CD1c-positive myeloid dendritic cell (primary cell): ENCODE data around the gene ZDHHC7.
"Not testable (repeated sequence)": the region's sequence is repeated elsewhere in the genome, so short reads cannot be mapped to it uniquely, and the experiment has no call there.

ENCODE experiments used
- DNase-seq: peaks from one replicate; pipeline ENCODE4 v3.0.0-alpha.2; 2016; ENCODE audit errors: extremely low spot score

Gene ZDHHC7

GRCh38 chr16:85010931-85011845 is at the start of gene ZDHHC7:
ZDHHC7 (minus strand) TSS chr16:85011535; CDS start chr16:84990618, 20,917 bp downstream.
- peak; percentile 90 for DNase-seq

GRCh38 chr16:85058909-85059308 is 47.6 kb upstream of the ZDHHC7 start:
- DNase-seq, result no peak

GRCh38 chr16:85057948-85058347 is 46.6 kb upstream of the ZDHHC7 start:
- DNase-seq, result no peak

- no peak for DNase-seq
Observed at GRCh38 chr16:85057212-85057889, 46.0 kb upstream of the ZDHHC7 start.

GRCh38 chr16:85056211-85056748 is 44.9 kb upstream of the ZDHHC7 start:
- peak; percentile 52 for DNase-seq

GRCh38 chr16:85055493-85056210 is 44.3 kb upstream of the ZDHHC7 start:
- DNase-seq, result peak; percentile 96

- DNase-seq, result no peak
Observed at GRCh38 chr16:85054948-85055492, 43.7 kb upstream of the ZDHHC7 start.

- DNase-seq, result not testable (repeated sequence)
Observed at GRCh38 chr16:85054321-85054720, 43.0 kb upstream of the ZDHHC7 start.

- DNase-seq, result no peak
Observed at GRCh38 chr16:85052536-85052935, 41.2 kb upstream of the ZDHHC7 start.

- no peak for DNase-seq
Observed at GRCh38 chr16:85051683-85052082, 40.3 kb upstream of the ZDHHC7 start.

GRCh38 chr16:85051067-85051581 is 39.8 kb upstream of the ZDHHC7 start:
- DNase-seq, result no peak

GRCh38 chr16:85049706-85050305 is 38.5 kb upstream of the ZDHHC7 start:
- DNase-seq, result no peak

GRCh38 chr16:85048921-85049562 is 37.7 kb upstream of the ZDHHC7 start:
- DNase-seq, result peak; percentile 39

GRCh38 chr16:85047867-85048455 is 36.6 kb upstream of the ZDHHC7 start:
- peak; percentile 81 for DNase-seq

- no peak for DNase-seq
Observed at GRCh38 chr16:85046931-85047866, 35.9 kb upstream of the ZDHHC7 start.

GRCh38 chr16:85046472-85046916 is 35.2 kb upstream of the ZDHHC7 start:
- DNase-seq, result peak; percentile 86

- no peak for DNase-seq
Observed at GRCh38 chr16:85045641-85046471, 34.5 kb upstream of the ZDHHC7 start.

GRCh38 chr16:85045077-85045476 is 33.7 kb upstream of the ZDHHC7 start:
- no peak for DNase-seq
